ENCODE measurements around the gene FNTB. TPM values are rescaled to one million over a fixed set of nuclear protein-coding genes. Genes with fewer than 3 reads are reported as not detected.

The FNTB gene
- total RNA-seq, 2 experiments from 2014 or later: 15.0 to 15.6 TPM

GRCh38 chr14:64958201-64958600, 28.5 kb upstream of the FNTB start:
- DNase-seq (no peak), ATAC-seq (no peak)
- Mint-ChIP-seq H3K36me3 (no peaks in the 10 kb centered on the region), H3K4me1 (peaks cover 4% of the 10 kb centered on the region), H3K4me3 (no peak overlapping the region), H3K27me3 (no peaks in the 10 kb centered on the region), H3K9me3 (ENCODE audit: low read depth) (no peaks in the 10 kb centered on the region), H3K27ac (no peak overlapping the region)
- CTCF ChIA-PET: interaction anchor here (1.9 kb wide), 1 partner anchor 17 kb away, joined by 7 read pairs; the partner anchor contains the start of gene GPX2

GRCh38 chr14:64958743-64959142, 28.0 kb upstream of the FNTB start:
- no peaks in the 10 kb centered on the region for H3K27me3 Mint-ChIP-seq
- peaks cover 4% of the 10 kb centered on the region for H3K4me1 Mint-ChIP-seq
- ATAC-seq: no peak
- CTCF ChIA-PET: no interaction called here
- no peak overlapping the region for H3K27ac Mint-ChIP-seq
- DNase-seq: no peak
- no peaks in the 10 kb centered on the region for H3K36me3 Mint-ChIP-seq
- H3K4me3 Mint-ChIP-seq: no peak overlapping the region
- H3K9me3 Mint-ChIP-seq (ENCODE audit: low read depth): no peaks in the 10 kb centered on the region

- Mint-ChIP-seq H3K4me1 (peaks cover 4% of the 10 kb centered on the region), H3K27ac (no peak overlapping the region), H3K4me3 (no peak overlapping the region), H3K9me3 (ENCODE audit: low read depth) (no peaks in the 10 kb centered on the region), H3K36me3 (no peaks in the 10 kb centered on the region), H3K27me3 (no peaks in the 10 kb centered on the region)
- ATAC-seq (no peak), DNase-seq (no peak)
- CTCF ChIA-PET: interaction anchor here (2.0 kb wide), 1 partner anchor 46 kb away, joined by 8 read pairs; no protein-coding TSS in a partner anchor
Measured at GRCh38 chr14:64960762-64961276, 25.9 kb upstream of the FNTB start.

- Mint-ChIP-seq H3K27me3 (no peaks in the 10 kb centered on the region), H3K36me3 (no peaks in the 10 kb centered on the region), H3K9me3 (ENCODE audit: low read depth) (no peaks in the 10 kb centered on the region)
Measured at GRCh38 chr14:64963611-64964010, 23.1 kb upstream of the FNTB start.

GRCh38 chr14:64965356-64966000, 21.2 kb upstream of the FNTB start:
- DNase-seq (no peak), ATAC-seq (no peak)
- Mint-ChIP-seq H3K36me3 (no peaks in the 10 kb centered on the region), H3K27me3 (peaks cover 4% of the 10 kb centered on the region), H3K4me3 (no peak overlapping the region), H3K9me3 (ENCODE audit: low read depth) (no peaks in the 10 kb centered on the region), H3K27ac (no peak overlapping the region), H3K4me1 (peaks cover 4% of the 10 kb centered on the region)
- CTCF ChIA-PET: interaction anchor here (0.8 to 1.6 kb wide), 3 partner anchors 9 to 29 kb away, joined by 3 to 5 read pairs (median 3); no protein-coding TSS in a partner anchor

More at GRCh38 chr14:64963611-64964010, 23.1 kb upstream of the FNTB start:
- Mint-ChIP-seq H3K4me3 (no peak overlapping the region), H3K4me1 (peaks cover 4% of the 10 kb centered on the region), H3K27ac (no peak overlapping the region)
- CTCF ChIA-PET: no interaction called here
- ATAC-seq (no peak), DNase-seq (no peak)

GRCh38 chr14:64966976-64967375, 19.7 kb upstream of the FNTB start:
- Mint-ChIP-seq H3K9me3 (ENCODE audit: low read depth) (no peaks in the 10 kb centered on the region), H3K27me3 (peaks cover 7% of the 10 kb centered on the region), H3K27ac (no peak overlapping the region), H3K4me1 (peaks cover 2% of the 10 kb centered on the region), H3K4me3 (no peak overlapping the region), H3K36me3 (no peaks in the 10 kb centered on the region)
- ATAC-seq (no peak), DNase-seq (no peak)
- CTCF ChIA-PET: interaction anchor here (1.4 to 1.6 kb wide), 2 partner anchors 10 to 17 kb away, joined by 3 to 5 read pairs; no protein-coding TSS in a partner anchor

- no peak overlapping the region for H3K4me3 Mint-ChIP-seq
Measured at GRCh38 chr14:64968167-64968566, 18.5 kb upstream of the FNTB start.

GRCh38 chr14:64968651-64969050, 18.0 kb upstream of the FNTB start:
- Mint-ChIP-seq H3K36me3 (no peaks in the 10 kb centered on the region), H3K27me3 (peaks cover 14% of the 10 kb centered on the region), H3K9me3 (ENCODE audit: low read depth) (no peaks in the 10 kb centered on the region), H3K4me1 (peaks cover 2% of the 10 kb centered on the region), H3K4me3 (no peak overlapping the region), H3K27ac (no peak overlapping the region)
- CTCF ChIA-PET: no interaction called here
- no peak for DNase-seq
- ATAC-seq: no peak

More at GRCh38 chr14:64968167-64968566, 18.5 kb upstream of the FNTB start:
- CTCF ChIA-PET: no interaction called here
- DNase-seq: no peak
- Mint-ChIP-seq H3K27me3 (peaks cover 14% of the 10 kb centered on the region), H3K36me3 (no peaks in the 10 kb centered on the region), H3K4me1 (peaks cover 2% of the 10 kb centered on the region), H3K9me3 (ENCODE audit: low read depth) (no peaks in the 10 kb centered on the region), H3K27ac (no peak overlapping the region)
- no peak for ATAC-seq

- CTCF ChIA-PET: interaction anchor here (1.0 to 1.6 kb wide), 5 partner anchors 11 to 147 kb away, joined by 3 to 4 read pairs (median 3); no protein-coding TSS in a partner anchor
- Mint-ChIP-seq H3K36me3 (no peaks in the 10 kb centered on the region), H3K4me3 (no peak overlapping the region), H3K27me3 (peaks cover 17% of the 10 kb centered on the region), H3K9me3 (ENCODE audit: low read depth) (no peaks in the 10 kb centered on the region), H3K4me1 (peaks cover 2% of the 10 kb centered on the region), H3K27ac (no peak overlapping the region)
- DNase-seq (no peak), ATAC-seq (no peak)
Measured at GRCh38 chr14:64970041-64970440, 16.7 kb upstream of the FNTB start.

GRCh38 chr14:64970776-64971477, 15.8 kb upstream of the FNTB start:
- ATAC-seq (no peak), DNase-seq (no peak)
- Mint-ChIP-seq H3K36me3 (no peaks in the 10 kb centered on the region), H3K9me3 (ENCODE audit: low read depth) (no peaks in the 10 kb centered on the region), H3K4me3 (peak overlapping the region; percentile 58), H3K27ac (no peak overlapping the region), H3K4me1 (peaks cover 2% of the 10 kb centered on the region), H3K27me3 (peaks cover 18% of the 10 kb centered on the region)
- CTCF ChIA-PET: interaction anchor here (0.7 to 1.6 kb wide), 7 partner anchors 8 to 148 kb away, joined by 3 to 5 read pairs (median 3); partner anchors contain the start of gene FNTB

- DNase-seq (no peak), ATAC-seq (no peak)
- Mint-ChIP-seq H3K36me3 (no peaks in the 10 kb centered on the region), H3K27me3 (peaks cover 21% of the 10 kb centered on the region), H3K9me3 (ENCODE audit: low read depth) (no peaks in the 10 kb centered on the region), H3K27ac (no peak overlapping the region), H3K4me1 (peaks cover 2% of the 10 kb centered on the region), H3K4me3 (peak overlapping the region; percentile 58)
- CTCF ChIA-PET: interaction anchor here (0.7 to 1.5 kb wide), 2 partner anchors 9 to 15 kb away, joined by 3 to 5 read pairs; partner anchors contain the start of gene FNTB
Measured at GRCh38 chr14:64971491-64971942, 15.2 kb upstream of the FNTB start.

- peaks cover 24% of the 10 kb centered on the region for H3K27me3 Mint-ChIP-seq
- ATAC-seq: peak; percentile 80
- no peaks in the 10 kb centered on the region for H3K9me3 Mint-ChIP-seq (ENCODE audit: low read depth)
- peaks cover 4% of the 10 kb centered on the region for H3K4me1 Mint-ChIP-seq
- CTCF ChIA-PET: interaction anchor here (0.7 to 1.6 kb wide), 3 partner anchors 10 to 14 kb away, joined by 3 to 5 read pairs (median 4); partner anchors contain the start of gene FNTB
- no peak within 1 kb of the TSS for H3K27ac Mint-ChIP-seq
- no peaks in the 10 kb centered on the region for H3K36me3 Mint-ChIP-seq
- H3K4me3 Mint-ChIP-seq: peak within 1 kb of the TSS; percentile 68
- DNase-seq: no peak
Measured at GRCh38 chr14:64971943-64972791, 14.5 kb upstream of the FNTB start, which contains the start of gene RAB15. Gene RAB15, minus strand, starts transcription at chr14:64972336. Its CDS starts 260 bp downstream, at chr14:64972076.
